Pulmonary artery endothelial cell (primary cell): Measurements from ENCODE around the gene LRMDA. TPM values are rescaled to one million over a fixed set of nuclear protein-coding genes. Genes with fewer than 3 reads are reported as not detected.

Experiments
- DNase-seq: peaks from one replicate; pipeline ENCODE4 v3.0.0-alpha.2; 2011; ENCODE audit warnings: low read depth, low spot score
- total RNA-seq: library from RNA; depleted of rRNA; stranded (reverse); fragments of >200 nt; gene quantifications from 2 replicates; pipeline ENCODE4 v1.2.3, GENCODE V29; 2014

The LRMDA gene
- total RNA-seq, 1 donor from 2014 or later: 14.6 TPM

GRCh38 chr10:75443362-75443761, 11.9 kb downstream of the LRMDA start:
- no peak for DNase-seq

GRCh38 chr10:75444781-75445386, 13.5 kb downstream of the LRMDA start:
- DNase-seq: no peak

- DNase-seq: no peak
Measured at GRCh38 chr10:75446508-75446907, 15.1 kb downstream of the LRMDA start.

GRCh38 chr10:75448166-75448565, 16.7 kb downstream of the LRMDA start:
- no peak for DNase-seq

GRCh38 chr10:75449382-75450074, 18.1 kb downstream of the LRMDA start:
- no peak for DNase-seq

- no peak for DNase-seq
Measured at GRCh38 chr10:75450075-75450445, 18.6 kb downstream of the LRMDA start.

GRCh38 chr10:75450644-75451640, 19.5 kb downstream of the LRMDA start:
- no peak for DNase-seq

- no peak for DNase-seq
Measured at GRCh38 chr10:75451831-75452230, 20.4 kb downstream of the LRMDA start.

- no peak for DNase-seq
Measured at GRCh38 chr10:75452997-75453396, 21.6 kb downstream of the LRMDA start.

- no peak for DNase-seq
Measured at GRCh38 chr10:75456122-75456521, 24.7 kb downstream of the LRMDA start.

- no peak for DNase-seq
Measured at GRCh38 chr10:75460059-75460458, 28.6 kb downstream of the LRMDA start.

GRCh38 chr10:75461672-75462649, 30.5 kb downstream of the LRMDA start:
- DNase-seq: no peak

- no peak for DNase-seq
Measured at GRCh38 chr10:75462865-75463264, 31.4 kb downstream of the LRMDA start.

GRCh38 chr10:75464478-75465449, 33.3 kb downstream of the LRMDA start:
- DNase-seq: no peak

GRCh38 chr10:75465450-75465827, 34.0 kb downstream of the LRMDA start:
- DNase-seq: no peak

GRCh38 chr10:75466001-75466400, 34.6 kb downstream of the LRMDA start:
- DNase-seq: no peak

GRCh38 chr10:75466886-75467285, 35.5 kb downstream of the LRMDA start:
- no peak for DNase-seq

- DNase-seq: no peak
Measured at GRCh38 chr10:75468612-75469005, 37.2 kb downstream of the LRMDA start.

GRCh38 chr10:75469006-75469616, 37.7 kb downstream of the LRMDA start:
- DNase-seq: peak; percentile 48
